Activated gamma-delta T cell treated with anti-CD3 and anti-CD28 coated beads, Interleukin-2, amount 50 U/mL, for 16 hours (primary cell): ENCODE data around the gene IL17A.
A peak's percentile ranks its signal among the peaks of the same experiment; 100 is the strongest.

Source experiments
- DNase-seq: peaks from one replicate; pipeline ENCODE4 v3.0.0-alpha.2; 2020; ENCODE audit warnings: low read depth

The IL17A gene

GRCh38 chr6:52216932-52217575 is 30.9 kb downstream of the IL17A start:
- DNase-seq: no peak

- no peak for DNase-seq
These were observed 31.6 kb downstream of the IL17A start for GRCh38 chr6:52217761-52218160.

DNA sequence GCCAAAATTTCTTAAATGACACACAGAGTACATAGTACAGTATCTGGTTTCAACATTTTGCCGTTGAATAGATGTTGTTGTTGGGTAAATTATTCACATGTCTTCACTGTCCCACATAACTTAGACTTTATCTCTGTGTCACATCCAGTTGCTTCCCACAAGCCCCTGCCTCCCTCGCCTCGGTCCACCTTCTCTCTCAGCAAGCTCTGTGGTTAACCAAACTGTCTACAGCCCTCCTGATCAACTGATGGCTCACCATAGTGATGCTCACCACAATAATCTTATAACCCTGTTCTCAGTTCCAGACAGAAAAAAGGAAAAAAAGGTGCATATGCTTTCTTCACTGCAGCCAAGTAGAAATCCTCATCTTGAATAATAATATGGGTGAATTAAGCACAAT is 35.1 kb downstream of the IL17A start:
- DNase-seq: no peak

- DNase-seq: no peak
These were observed 41.3 kb downstream of the IL17A start for GRCh38 chr6:52227495-52227894.

DNA sequence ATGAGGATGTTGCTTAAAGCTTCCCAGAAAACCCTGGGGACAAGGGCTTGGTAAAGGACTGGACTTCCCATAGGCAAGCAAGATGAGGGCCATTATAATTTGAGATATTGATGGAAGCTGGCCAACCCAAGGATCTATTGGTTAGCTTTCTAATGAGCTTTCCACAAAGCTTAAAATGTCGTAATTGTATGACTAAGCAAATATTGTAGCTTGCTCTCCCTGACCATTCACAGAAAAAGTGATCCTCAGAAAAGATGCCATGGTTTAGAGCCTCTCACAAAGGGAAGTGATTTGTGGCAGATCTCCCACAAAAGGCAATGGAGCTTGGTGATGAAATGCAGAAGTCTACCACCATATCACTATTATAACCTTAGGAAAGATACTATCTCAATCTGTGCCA is 44.5 kb downstream of the IL17A start:
- no peak for DNase-seq

- peak; percentile 8 for DNase-seq
These were observed 45.4 kb downstream of the IL17A start for GRCh38 chr6:52231406-52232127.

DNA sequence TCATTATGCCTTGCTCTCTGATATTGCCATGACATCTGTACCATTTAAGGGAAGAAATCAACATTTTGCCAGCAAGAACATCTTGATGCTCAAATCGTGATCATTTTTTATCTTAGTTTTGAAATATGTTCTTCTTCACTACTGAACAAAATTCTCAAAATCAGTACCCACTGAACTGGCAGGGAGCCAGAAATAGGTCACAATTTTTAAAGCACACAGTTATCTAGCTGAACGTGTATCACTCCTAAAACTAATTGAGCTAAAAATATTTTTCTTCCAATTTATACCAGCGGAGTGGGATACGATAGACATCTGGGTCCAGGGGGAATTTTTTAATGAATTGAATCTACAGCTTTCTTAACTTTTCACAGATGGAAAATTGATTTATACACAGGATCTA is 46.8 kb downstream of the IL17A start:
- no peak for DNase-seq

DNA sequence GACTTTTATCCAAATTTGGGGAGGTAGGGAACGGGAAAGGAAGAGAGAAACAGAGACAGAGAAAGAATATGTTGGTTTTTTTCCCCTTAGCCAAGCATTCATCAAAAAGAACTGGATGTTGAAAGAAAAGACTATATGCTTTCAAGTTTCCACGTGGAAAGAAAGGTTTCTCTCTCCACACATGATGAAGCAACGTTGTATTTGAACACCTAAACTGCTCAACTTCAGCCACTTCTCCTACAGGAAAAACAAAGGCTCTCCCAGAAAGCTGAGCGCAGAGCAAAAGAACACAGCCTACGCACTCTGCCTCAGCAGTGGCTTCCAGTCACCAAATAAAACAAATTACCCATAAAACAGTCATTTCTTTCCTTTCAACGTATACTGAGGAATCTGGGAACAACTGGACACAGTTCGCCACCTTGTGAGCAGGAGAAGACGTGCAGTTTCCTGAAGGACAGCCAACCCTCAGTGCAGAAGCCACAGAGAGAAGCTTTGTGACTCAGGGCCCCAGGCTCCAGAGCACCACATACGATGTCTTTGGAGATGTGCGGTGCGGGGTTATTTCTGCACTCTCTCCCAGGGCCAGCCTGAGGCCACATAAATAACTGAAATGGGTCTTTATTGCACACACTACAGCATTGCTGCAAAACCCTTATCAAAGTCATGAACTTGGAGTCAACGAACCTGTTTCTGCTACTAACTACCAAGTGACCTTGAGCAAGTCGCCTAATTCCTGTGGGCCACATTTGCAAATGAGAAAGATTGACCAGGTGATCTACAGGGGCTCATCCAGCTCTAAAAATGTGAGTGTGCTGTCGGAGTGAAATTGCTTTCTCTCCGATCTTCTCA is 48.0 kb downstream of the IL17A start:
- no peak for DNase-seq
